Measurements from ENCODE around the gene LAMC1.

GRCh38 chr1:183114441-183114840 lies 91.2 kb downstream of the LAMC1 start:
- TF ChIP-seq ZNF146 (tag by site-specific recombination; IDR thresholded peaks at IDR 0.05) (no peak), ZSCAN4 (tag by site-specific recombination; IDR thresholded peaks at IDR 0.05) (no peak), SP2 (tag by site-specific recombination; IDR thresholded peaks at IDR 0.05) (no peak), GLIS2 (tag by site-specific recombination; IDR thresholded peaks at IDR 0.05) (no peak), BCL11A (tag by site-specific recombination; IDR thresholded peaks at IDR 0.05; ENCODE audit: low read depth) (no peak), ZNF707 (tag by site-specific recombination; IDR thresholded peaks at IDR 0.05) (no peak), ZNF560 (tag by site-specific recombination; IDR thresholded peaks at IDR 0.05; ENCODE audit: borderline replicate concordance) (no peak), ZNF2 (tag by site-specific recombination; IDR thresholded peaks at IDR 0.05) (no peak)
- TF ChIP-seq, protein P1, sequence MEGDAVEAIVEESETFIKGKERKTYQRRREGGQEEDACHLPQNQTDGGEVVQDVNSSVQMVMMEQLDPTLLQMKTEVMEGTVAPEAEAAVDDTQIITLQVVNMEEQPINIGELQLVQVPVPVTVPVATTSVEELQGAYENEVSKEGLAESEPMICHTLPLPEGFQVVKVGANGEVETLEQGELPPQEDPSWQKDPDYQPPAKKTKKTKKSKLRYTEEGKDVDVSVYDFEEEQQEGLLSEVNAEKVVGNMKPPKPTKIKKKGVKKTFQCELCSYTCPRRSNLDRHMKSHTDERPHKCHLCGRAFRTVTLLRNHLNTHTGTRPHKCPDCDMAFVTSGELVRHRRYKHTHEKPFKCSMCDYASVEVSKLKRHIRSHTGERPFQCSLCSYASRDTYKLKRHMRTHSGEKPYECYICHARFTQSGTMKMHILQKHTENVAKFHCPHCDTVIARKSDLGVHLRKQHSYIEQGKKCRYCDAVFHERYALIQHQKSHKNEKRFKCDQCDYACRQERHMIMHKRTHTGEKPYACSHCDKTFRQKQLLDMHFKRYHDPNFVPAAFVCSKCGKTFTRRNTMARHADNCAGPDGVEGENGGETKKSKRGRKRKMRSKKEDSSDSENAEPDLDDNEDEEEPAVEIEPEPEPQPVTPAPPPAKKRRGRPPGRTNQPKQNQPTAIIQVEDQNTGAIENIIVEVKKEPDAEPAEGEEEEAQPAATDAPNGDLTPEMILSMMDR (tag by site-specific recombination; IDR thresholded peaks at IDR 0.05) = no peak
- TF ChIP-seq, protein P2, sequence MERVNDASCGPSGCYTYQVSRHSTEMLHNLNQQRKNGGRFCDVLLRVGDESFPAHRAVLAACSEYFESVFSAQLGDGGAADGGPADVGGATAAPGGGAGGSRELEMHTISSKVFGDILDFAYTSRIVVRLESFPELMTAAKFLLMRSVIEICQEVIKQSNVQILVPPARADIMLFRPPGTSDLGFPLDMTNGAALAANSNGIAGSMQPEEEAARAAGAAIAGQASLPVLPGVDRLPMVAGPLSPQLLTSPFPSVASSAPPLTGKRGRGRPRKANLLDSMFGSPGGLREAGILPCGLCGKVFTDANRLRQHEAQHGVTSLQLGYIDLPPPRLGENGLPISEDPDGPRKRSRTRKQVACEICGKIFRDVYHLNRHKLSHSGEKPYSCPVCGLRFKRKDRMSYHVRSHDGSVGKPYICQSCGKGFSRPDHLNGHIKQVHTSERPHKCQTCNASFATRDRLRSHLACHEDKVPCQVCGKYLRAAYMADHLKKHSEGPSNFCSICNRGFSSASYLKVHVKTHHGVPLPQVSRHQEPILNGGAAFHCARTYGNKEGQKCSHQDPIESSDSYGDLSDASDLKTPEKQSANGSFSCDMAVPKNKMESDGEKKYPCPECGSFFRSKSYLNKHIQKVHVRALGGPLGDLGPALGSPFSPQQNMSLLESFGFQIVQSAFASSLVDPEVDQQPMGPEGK (tag by site-specific recombination; IDR thresholded peaks at IDR 0.05) = no peak

Measured in HEK293 (cell line).